ENCODE data around the gene SEBOX. TPM values are rescaled to one million over a fixed set of nuclear protein-coding genes. Genes with fewer than 3 reads are reported as not detected.
A peak's percentile ranks its signal among the peaks of the same experiment; 100 is the strongest.

The SEBOX gene
- total RNA-seq, 1 donor from 2014 or later: not detected

- Histone ChIP-seq H3K4me2 (ENCODE audit: low read length) (peak within 1 kb of the TSS; percentile 98), H3K9me3 (ENCODE audit: insufficient read depth, low read depth, low read length) (no peaks in the 10 kb centered on the region), H2AFZ (ENCODE audit: low read depth, low read length) (peak within 1 kb of the TSS; percentile 92), H3K9ac (ENCODE audit: low read length) (peak within 1 kb of the TSS; percentile 47), H4K20me1 (ENCODE audit: insufficient read depth, low read length) (peaks cover 5% of the 10 kb centered on the region), H3K36me3 (ENCODE audit: insufficient read depth, low read length) (no peaks in the 10 kb centered on the region), H3K4me3 (ENCODE audit: insufficient read depth, low read depth, low read length) (peak within 1 kb of the TSS; percentile 63), H3K27ac (ENCODE audit: low read depth, low read length) (no peak within 1 kb of the TSS), H3K4me1 (ENCODE audit: insufficient read depth, low read length) (peaks cover 6% of the 10 kb centered on the region), H3K79me2 (ENCODE audit: insufficient read depth, low read length) (no peaks in the 10 kb centered on the region), H3K27me3 (ENCODE audit: insufficient read depth, low read length) (peaks cover 5% of the 10 kb centered on the region)
- FAIRE-seq: no peak
- peaks cover 2% of the 10 kb centered on the region for H3K4me1 Mint-ChIP-seq (ENCODE audit: low read depth, unreplicated experiment)
- TF ChIP-seq, protein P1, sequence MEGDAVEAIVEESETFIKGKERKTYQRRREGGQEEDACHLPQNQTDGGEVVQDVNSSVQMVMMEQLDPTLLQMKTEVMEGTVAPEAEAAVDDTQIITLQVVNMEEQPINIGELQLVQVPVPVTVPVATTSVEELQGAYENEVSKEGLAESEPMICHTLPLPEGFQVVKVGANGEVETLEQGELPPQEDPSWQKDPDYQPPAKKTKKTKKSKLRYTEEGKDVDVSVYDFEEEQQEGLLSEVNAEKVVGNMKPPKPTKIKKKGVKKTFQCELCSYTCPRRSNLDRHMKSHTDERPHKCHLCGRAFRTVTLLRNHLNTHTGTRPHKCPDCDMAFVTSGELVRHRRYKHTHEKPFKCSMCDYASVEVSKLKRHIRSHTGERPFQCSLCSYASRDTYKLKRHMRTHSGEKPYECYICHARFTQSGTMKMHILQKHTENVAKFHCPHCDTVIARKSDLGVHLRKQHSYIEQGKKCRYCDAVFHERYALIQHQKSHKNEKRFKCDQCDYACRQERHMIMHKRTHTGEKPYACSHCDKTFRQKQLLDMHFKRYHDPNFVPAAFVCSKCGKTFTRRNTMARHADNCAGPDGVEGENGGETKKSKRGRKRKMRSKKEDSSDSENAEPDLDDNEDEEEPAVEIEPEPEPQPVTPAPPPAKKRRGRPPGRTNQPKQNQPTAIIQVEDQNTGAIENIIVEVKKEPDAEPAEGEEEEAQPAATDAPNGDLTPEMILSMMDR (IDR thresholded peaks at IDR 0.05; ENCODE audit: insufficient read depth, low read depth, low read length): no peak
- TF ChIP-seq EZH2 (IDR thresholded peaks at IDR 0.05; ENCODE audit: insufficient read depth, low read length): peak; percentile 18
- no peak within 1 kb of the TSS for H3K27ac Mint-ChIP-seq (ENCODE audit: unreplicated experiment)
- DNase-seq (ENCODE audit: low read depth): no peak
- H3K4me3 Mint-ChIP-seq (ENCODE audit: unreplicated experiment): peak within 1 kb of the TSS; percentile 85
- no peaks in the 10 kb centered on the region for H3K9me3 Mint-ChIP-seq (ENCODE audit: unreplicated experiment)
- H3K36me3 Mint-ChIP-seq (ENCODE audit: low read depth, unreplicated experiment): peaks cover 2% of the 10 kb centered on the region
- H3K27me3 Mint-ChIP-seq (ENCODE audit: low read depth, unreplicated experiment): peaks cover 26% of the 10 kb centered on the region
These were observed 40.9 kb upstream of the SEBOX start, which contains the start of gene SLC46A1 for GRCh38 chr17:28405632-28406472. Gene SLC46A1 (minus strand): TSS chr17:28406212. CDS start chr17:28406114, 98 bp downstream.

DNA sequence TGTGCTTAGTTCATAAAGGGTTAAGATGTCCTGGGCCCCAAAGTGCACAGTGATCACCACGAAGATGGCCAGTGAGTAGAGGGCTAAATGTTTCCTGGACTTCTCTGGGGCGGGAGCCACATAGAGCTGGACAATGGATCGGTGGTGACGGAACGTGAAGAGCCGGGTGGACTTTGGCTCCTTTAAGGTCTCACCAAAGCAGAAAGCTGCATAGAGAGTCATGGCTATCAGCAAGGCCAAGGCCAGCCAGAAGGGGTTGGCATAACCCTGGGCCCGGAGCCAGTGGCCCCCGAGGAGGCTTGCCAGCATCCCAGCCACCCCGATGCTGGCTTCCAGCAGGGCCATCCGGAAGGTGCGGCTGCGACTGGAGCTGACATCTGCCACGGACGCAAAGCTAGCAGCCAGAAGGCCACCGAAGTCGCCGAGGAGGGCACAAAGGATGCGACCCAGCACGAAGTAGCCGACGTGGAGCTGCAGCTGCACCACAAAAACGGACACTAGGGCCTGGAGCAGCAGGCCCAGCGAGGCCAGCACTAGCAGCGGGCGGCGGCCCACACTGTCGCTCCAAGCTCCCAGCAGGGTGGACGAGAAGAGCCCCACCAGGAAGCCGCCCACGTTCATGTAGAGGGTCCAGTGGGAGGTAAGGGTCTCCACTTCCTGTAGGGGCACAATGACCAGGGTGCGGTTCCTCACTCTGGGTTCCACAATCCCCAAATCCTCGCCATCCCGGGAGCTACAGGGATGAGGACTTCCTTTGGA lies 40.0 kb upstream of the SEBOX start:
- no peaks in the 10 kb centered on the region for H3K36me3 ChIP-seq (ENCODE audit: insufficient read depth, low read length)
- H3K36me3 Mint-ChIP-seq (ENCODE audit: low read depth, unreplicated experiment): peaks cover 2% of the 10 kb centered on the region
- peaks cover 5% of the 10 kb centered on the region for H4K20me1 ChIP-seq (ENCODE audit: insufficient read depth, low read length)
- H3K9me3 Mint-ChIP-seq (ENCODE audit: unreplicated experiment): no peaks in the 10 kb centered on the region
- H3K27ac ChIP-seq (ENCODE audit: low read depth, low read length): no peak overlapping the region
- no peaks in the 10 kb centered on the region for H3K79me2 ChIP-seq (ENCODE audit: insufficient read depth, low read length)
- TF ChIP-seq, protein P1 (IDR thresholded peaks at IDR 0.05; ENCODE audit: insufficient read depth, low read depth, low read length): no peak
- no peak for TF ChIP-seq EZH2 (IDR thresholded peaks at IDR 0.05; ENCODE audit: insufficient read depth, low read length)
- no peaks in the 10 kb centered on the region for H3K9me3 ChIP-seq (ENCODE audit: insufficient read depth, low read depth, low read length)
- peaks cover 25% of the 10 kb centered on the region for H3K27me3 Mint-ChIP-seq (ENCODE audit: low read depth, unreplicated experiment)
- FAIRE-seq: no peak
- peak overlapping the region; percentile 63 for H3K4me3 ChIP-seq (ENCODE audit: insufficient read depth, low read depth, low read length)
- H3K4me2 ChIP-seq (ENCODE audit: low read length): peak overlapping the region; percentile 98
- peak overlapping the region; percentile 47 for H3K9ac ChIP-seq (ENCODE audit: low read length)
- peak overlapping the region; percentile 85 for H3K4me3 Mint-ChIP-seq (ENCODE audit: unreplicated experiment)
- peak overlapping the region; percentile 92 for H2AFZ ChIP-seq (ENCODE audit: low read depth, low read length)
- H3K27ac Mint-ChIP-seq (ENCODE audit: unreplicated experiment): no peak overlapping the region
- H3K27me3 ChIP-seq (ENCODE audit: insufficient read depth, low read length): peaks cover 2% of the 10 kb centered on the region
- peaks cover 6% of the 10 kb centered on the region for H3K4me1 ChIP-seq (ENCODE audit: insufficient read depth, low read length)
- DNase-seq (ENCODE audit: low read depth): no peak
- peaks cover 2% of the 10 kb centered on the region for H3K4me1 Mint-ChIP-seq (ENCODE audit: low read depth, unreplicated experiment)

Data from astrocyte (in vitro differentiated cells and primary cell).